GM06990 (cell line): ENCODE data around the gene AGGF1.

Experiments used
- DNase-seq: peaks from one replicate; pipeline ENCODE4 v3.0.0-alpha.2; 2011; ENCODE audit not compliant: insufficient read length; ENCODE audit errors: extremely low read depth
- H3K27me3 ChIP-seq: replicated peaks from 2 replicates; pipeline ENCODE4 v1.6.0; 2011; ENCODE audit warnings: low read length; ENCODE audit not compliant: control insufficient read depth, insufficient read depth
- H3K36me3 ChIP-seq: 2 replicates; pipeline ENCODE4 v1.5.1; 2011; ENCODE audit warnings: low read length; ENCODE audit not compliant: control insufficient read depth, insufficient read depth
- H3K4me3 ChIP-seq: replicated peaks from 2 replicates; pipeline ENCODE4 v1.5.1; 2011; ENCODE audit warnings: low read depth, mild to moderate bottlenecking, control low read depth, low read length
- TF ChIP-seq, protein P1 (sequence below): IDR thresholded peaks from 2 replicates; pipeline ENCODE4 v1.5.1; 2011; ENCODE audit warnings: low read length, control low read depth, mild to moderate bottlenecking, inconsistent platforms; ENCODE audit not compliant: insufficient read depth, poor library complexity, severe bottlenecking

AGGF1 gene

DNA sequence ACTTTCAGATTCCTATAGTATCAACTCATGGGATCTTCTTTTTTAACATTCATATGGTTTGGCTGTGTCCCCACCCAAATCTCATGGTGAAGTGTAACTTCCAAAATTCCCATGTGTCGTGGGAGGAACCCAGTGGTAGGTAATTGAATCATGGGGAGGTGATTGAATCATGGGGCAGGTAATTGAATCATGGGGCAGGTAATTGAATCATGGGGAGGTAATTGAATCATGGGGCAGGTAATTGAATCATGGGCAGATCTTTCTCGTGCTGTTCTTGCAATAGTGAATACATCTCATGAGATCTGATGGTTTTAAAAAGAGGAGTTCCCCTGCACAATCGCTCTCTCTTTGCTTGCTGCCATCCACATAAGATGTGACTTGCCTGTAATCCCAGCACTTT lies 21.8 kb upstream of the AGGF1 start:
- no peak for DNase-seq
- no peaks in the 10 kb centered on the region for H3K36me3 ChIP-seq
- TF ChIP-seq, protein P1, sequence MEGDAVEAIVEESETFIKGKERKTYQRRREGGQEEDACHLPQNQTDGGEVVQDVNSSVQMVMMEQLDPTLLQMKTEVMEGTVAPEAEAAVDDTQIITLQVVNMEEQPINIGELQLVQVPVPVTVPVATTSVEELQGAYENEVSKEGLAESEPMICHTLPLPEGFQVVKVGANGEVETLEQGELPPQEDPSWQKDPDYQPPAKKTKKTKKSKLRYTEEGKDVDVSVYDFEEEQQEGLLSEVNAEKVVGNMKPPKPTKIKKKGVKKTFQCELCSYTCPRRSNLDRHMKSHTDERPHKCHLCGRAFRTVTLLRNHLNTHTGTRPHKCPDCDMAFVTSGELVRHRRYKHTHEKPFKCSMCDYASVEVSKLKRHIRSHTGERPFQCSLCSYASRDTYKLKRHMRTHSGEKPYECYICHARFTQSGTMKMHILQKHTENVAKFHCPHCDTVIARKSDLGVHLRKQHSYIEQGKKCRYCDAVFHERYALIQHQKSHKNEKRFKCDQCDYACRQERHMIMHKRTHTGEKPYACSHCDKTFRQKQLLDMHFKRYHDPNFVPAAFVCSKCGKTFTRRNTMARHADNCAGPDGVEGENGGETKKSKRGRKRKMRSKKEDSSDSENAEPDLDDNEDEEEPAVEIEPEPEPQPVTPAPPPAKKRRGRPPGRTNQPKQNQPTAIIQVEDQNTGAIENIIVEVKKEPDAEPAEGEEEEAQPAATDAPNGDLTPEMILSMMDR, result no peak
- no peak overlapping the region for H3K4me3 ChIP-seq
- no peaks in the 10 kb centered on the region; the same call in 1 of the 2 replicates for H3K27me3 ChIP-seq

DNA sequence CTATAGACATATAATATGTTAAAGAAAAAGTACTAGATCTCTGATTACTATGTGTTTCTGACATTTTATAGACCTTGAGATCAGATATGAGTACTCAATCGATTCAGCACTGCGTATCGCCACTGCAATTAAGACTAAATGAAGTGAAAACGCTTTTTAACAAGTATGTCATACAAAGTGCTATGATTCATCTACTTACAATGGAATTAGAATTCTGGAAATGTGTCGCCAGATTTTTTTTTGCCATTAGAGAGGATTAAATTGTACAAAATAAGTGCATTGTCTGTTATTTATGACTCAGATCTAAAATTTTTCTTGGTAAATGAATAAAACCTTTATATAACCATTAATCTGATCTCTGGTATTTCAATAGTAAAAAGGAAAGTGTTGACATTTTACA lies 20.0 kb upstream of the AGGF1 start:
- no peak overlapping the region for H3K4me3 ChIP-seq
- DNase-seq, result no peak
- H3K36me3 ChIP-seq, result no peaks in the 10 kb centered on the region
- H3K27me3 ChIP-seq, result no peaks in the 10 kb centered on the region; the same call in 1 of the 2 replicates
- TF ChIP-seq, protein P1, result no peak

DNA sequence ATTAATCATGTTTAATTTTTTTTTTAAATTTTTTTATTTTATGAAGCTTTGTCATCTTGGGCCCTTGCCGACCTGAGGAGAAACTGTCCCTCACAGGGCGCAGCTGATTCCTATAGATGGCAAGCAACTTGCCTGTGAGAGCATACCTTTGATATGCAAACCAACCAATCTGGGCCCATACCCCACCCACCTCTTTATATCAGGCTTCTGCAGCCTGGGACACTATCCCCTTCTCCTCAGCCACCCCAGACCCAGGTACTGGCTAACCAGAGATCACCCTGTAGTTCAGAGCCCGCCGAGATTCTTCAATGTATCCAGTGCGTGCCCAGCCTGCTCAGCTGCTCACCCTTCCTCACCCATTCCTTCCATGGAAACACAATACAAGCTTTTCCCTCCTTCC lies 18.7 kb upstream of the AGGF1 start:
- TF ChIP-seq, protein P1, result no peak
- Histone ChIP-seq H3K27me3 (no peaks in the 10 kb centered on the region; the same call in 1 of the 2 replicates), H3K36me3 (no peaks in the 10 kb centered on the region), H3K4me3 (no peak overlapping the region)
- DNase-seq, result no peak

DNA sequence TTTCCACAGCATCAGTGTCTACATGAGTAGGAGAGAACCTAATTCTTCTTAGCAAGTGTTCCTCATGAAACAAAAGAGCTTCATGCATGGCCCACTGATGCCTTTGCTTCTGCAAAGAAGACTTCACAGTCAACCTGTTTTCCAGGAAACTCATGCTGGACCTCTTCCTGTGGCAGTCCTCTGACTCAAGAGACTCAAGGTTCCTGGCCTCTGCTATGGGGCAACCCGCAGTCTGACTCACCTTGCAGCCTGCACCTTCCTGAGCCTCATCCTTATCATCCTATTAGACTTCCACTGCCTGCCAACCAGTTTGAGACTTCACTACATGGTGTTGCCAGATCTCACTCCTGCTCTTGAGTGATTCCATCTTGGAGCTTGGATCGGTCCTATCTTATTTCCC lies 17.6 kb upstream of the AGGF1 start:
- DNase-seq, result no peak
- H3K4me3 ChIP-seq, result no peak overlapping the region
- H3K27me3 ChIP-seq, result no peaks in the 10 kb centered on the region; the same call in 1 of the 2 replicates
- TF ChIP-seq, protein P1, result no peak
- H3K36me3 ChIP-seq, result no peaks in the 10 kb centered on the region

DNA sequence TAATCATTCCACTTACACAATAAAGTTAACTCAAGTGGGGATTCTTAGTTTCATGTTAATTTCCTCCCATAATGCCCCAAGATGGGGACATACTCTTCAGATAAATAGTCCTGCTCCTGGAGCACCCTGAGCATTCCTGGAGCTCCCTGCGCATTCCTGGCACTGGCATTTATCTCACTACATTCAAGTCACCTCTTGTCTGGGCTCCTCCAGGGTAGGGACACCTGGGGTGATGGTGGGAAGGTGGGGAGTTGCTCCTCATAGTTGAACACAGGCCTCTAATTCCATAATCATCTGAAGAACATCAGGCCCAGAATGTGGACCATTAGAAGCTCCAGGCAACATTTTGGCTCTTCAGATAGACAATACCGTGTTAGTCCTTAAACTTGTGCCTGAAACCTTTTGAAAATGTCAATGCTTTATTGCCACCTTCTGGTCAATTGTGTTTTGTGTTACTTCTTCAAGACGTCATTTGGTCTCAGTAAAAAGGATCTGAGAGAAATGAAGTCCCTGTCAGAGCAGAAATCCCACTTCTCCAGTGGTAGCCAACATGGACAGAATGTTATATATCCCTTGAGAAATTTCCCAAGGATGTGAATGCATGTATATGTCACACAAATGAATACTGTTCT lies 14.2 kb upstream of the AGGF1 start:
- TF ChIP-seq, protein P1, result peak; percentile 25
- Histone ChIP-seq H3K27me3 (no peaks in the 10 kb centered on the region; the same call in 1 of the 2 replicates), H3K4me3 (no peak overlapping the region), H3K36me3 (no peaks in the 10 kb centered on the region)
- DNase-seq, result no peak

DNA sequence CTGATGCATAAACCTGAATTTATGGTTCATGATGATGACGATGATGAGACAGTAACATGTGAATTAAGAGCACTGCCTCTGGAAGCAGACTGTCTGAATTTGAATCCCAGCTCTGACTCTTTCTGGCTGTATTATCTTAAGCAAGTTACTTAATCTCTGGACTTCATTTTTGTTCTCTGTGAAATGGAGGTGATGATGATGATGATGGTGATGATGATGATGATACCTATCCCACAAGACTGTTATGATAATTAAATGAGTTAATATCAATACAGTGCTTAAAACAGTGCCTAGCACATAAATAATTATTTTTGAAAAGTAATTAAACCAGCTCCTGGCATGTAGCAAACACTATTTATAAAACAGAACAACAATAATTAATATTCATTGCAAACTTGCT lies 13.2 kb upstream of the AGGF1 start:
- DNase-seq, result no peak
- no peaks in the 10 kb centered on the region for H3K36me3 ChIP-seq
- no peaks in the 10 kb centered on the region; the same call in 1 of the 2 replicates for H3K27me3 ChIP-seq
- TF ChIP-seq, protein P1, result no peak
- H3K4me3 ChIP-seq, result no peak overlapping the region
